Pancreas (tissue), 10 donors: ENCODE data around the gene PAPSS1. TPM values are rescaled to one million over a fixed set of nuclear protein-coding genes. Genes with fewer than 3 reads are reported as not detected.

ENCODE experiments used
- ATAC-seq, 4 donors: fragments of 200-7000 bp; cut with Tn5 transposase; one replicate each; pipeline versions ENCODE4 v1.8.0 to v1.9.1; 2020; ENCODE audit warnings: mild to moderate bottlenecking in 4 of 4, moderate library complexity in 4 of 4
- DNase-seq, 6 donors: peaks; one replicate each; pipeline ENCODE4 v3.0.0-alpha.2; 2020
- FAIRE-seq: peaks from 2 replicates; lab custom pipeline; 2012; peaks lifted over from hg19 to GRCh38; lab: Jason Lieb, UNC
- H3K27ac ChIP-seq, 4 donors: fragments of 200-600 bp; sonication (generic); 1 replicate in 3 of 4; 2 replicates in 1 of 4; pipeline versions ENCODE4 v1.5.0 to v1.8.0; 2020
- H3K27me3 ChIP-seq, 4 donors: fragments of 200-600 bp; one replicate each; pipeline ENCODE4 v1.8.0; 2021
- H3K36me3 ChIP-seq, 3 donors: fragments of 200-600 bp; sonication (generic) in 1 of 3; one replicate each; pipeline versions ENCODE4 v1.5.0 to v1.8.0; 2020 to 2021
- H3K4me1 ChIP-seq, 3 donors: fragments of 200-600 bp; one replicate each; pipeline ENCODE4 v1.8.0; 2021
- H3K4me3 ChIP-seq, 4 donors: fragments of 200-600 bp; sonication (generic) in 2 of 4; one replicate each; pipeline versions ENCODE4 v1.5.0 to v1.8.0; 2020 to 2021
- H3K9me3 ChIP-seq, 4 donors: fragments of 200-600 bp; one replicate each; pipeline ENCODE4 v1.8.0; 2021
- CTCF ChIP-seq, 4 donors: fragments of 200-600 bp; sonication (generic) in 3 of 4; IDR thresholded peaks; one replicate each; pipeline versions ENCODE4 v1.5.0 to v1.8.0; 2021; ENCODE audit warnings: antibody characterized with exemption in 4 of 4
- WGBS, 2 donors: extraction: QIAGEN DNeasy Blood & Tissue Kit; methylation state at CpG; one replicate each; pipeline ENCODE4 v1.1.7; 2013; 5-methylcytosine and 5-hydroxymethylcytosine counted together
- intact Hi-C, 3 donors: fragments of 100-400 bp; cut with DNase I; formaldehyde crosslinking; loops; one replicate each; pipeline versions ENCODE4 v1.11.1 to v1.14.2; 2022
- polyA plus RNA-seq, 2 donors: library from polyadenylated mRNA; stranded (reverse); fragments of 200-250 nt; gene quantifications; one replicate each; pipeline ENCODE4 v1.2.3, GENCODE V29; 2013
- total RNA-seq, 6 donors: library from RNA; stranded (reverse); fragmentation: NEBNext Ultra II Directional in 4 of 6; extraction: Animal tissue kit (Norgen Biotek cat#: 25700) in 4 of 6; gene quantifications; one replicate each; pipeline versions ENCODE4 v1.2.1 to v1.2.4, GENCODE V29; 2021 to 2023
- donor health status: healthy with polysubstance abuse.
- donor health status: DM: no; HTN: no; CAD: no; lungs with moderate emphysema.
- donor health status: DM: no; HTN: no; CAD: no.
- donor health status: control.
- donor health status: control.
- donor health status: Bipolar disorder and iron deficiency.
- donor health status: DM: yes; HTN: yes; CAD: no.
- donor health status: DM: no; HTN: no; CAD: no.
- donor health status: DM: no; HTN: no; CAD: no.
- donor health status: DM: yes; HTN: yes; CAD: no.

Gene PAPSS1
- total and polyA plus RNA-seq, 8 donors = 19.1 to 45.1 (median 25.8) TPM

GRCh38 chr4:107619066-107619465 is 101.0 kb downstream of the PAPSS1 start:
- Histone ChIP-seq H3K27ac (no peak overlapping the region), H3K36me3 (no peaks in the 10 kb centered on the region), H3K27me3 (no peaks in the 10 kb centered on the region), H3K9me3 (no peaks in the 10 kb centered on the region), H3K4me3 (no peak overlapping the region), H3K4me1 (peaks cover 0 to 4% (median 0%) of the 10 kb centered on the region in 3 donors)
- FAIRE-seq = no peak
- DNase-seq = no peak
- 80 to 81% methylated on average over 2 of the region's 2 CpGs for WGBS, 2 donors
- TF ChIP-seq CTCF (IDR thresholded peaks at IDR 0.05) = no peak
- ATAC-seq = peak in 1 of 4 donors; percentile 35
- intact Hi-C loops = no loop called here

- no peak for TF ChIP-seq CTCF (IDR thresholded peaks at IDR 0.05)
- ATAC-seq (no peak), FAIRE-seq (no peak)
Observed at GRCh38 chr4:107618656-107619055, 101.4 kb downstream of the PAPSS1 start.

GRCh38 chr4:107616838-107617389 is 103.1 kb downstream of the PAPSS1 start:
- H3K4me1 ChIP-seq = peaks cover 0 to 4% (median 0%) of the 10 kb centered on the region in 3 donors
- TF ChIP-seq CTCF (IDR thresholded peaks at IDR 0.05) = no peak
- no peak overlapping the region for H3K4me3 ChIP-seq
- no peak overlapping the region for H3K27ac ChIP-seq
- FAIRE-seq = no peak
- ATAC-seq = peak in 1 of 4 donors; percentile 32
- no peaks in the 10 kb centered on the region for H3K27me3 ChIP-seq
- WGBS, 2 donors = 90 to 95% methylated on average over 3 of the region's 3 CpGs
- intact Hi-C loops = no loop called here
- H3K36me3 ChIP-seq = peaks cover 0 to 4% (median 0%) of the 10 kb centered on the region in 3 donors
- DNase-seq = no peak
- no peaks in the 10 kb centered on the region for H3K9me3 ChIP-seq

More at GRCh38 chr4:107618656-107619055, 101.4 kb downstream of the PAPSS1 start:
- Histone ChIP-seq H3K9me3 (no peaks in the 10 kb centered on the region), H3K4me1 (peaks cover 0 to 4% (median 0%) of the 10 kb centered on the region in 3 donors), H3K36me3 (peaks cover 0 to under 1% (median 0%) of the 10 kb centered on the region in 3 donors), H3K4me3 (no peak overlapping the region), H3K27me3 (no peaks in the 10 kb centered on the region), H3K27ac (no peak overlapping the region)
- intact Hi-C loops = no loop called here
- no peak for DNase-seq

- WGBS, 2 donors = 93 to 97% methylated on average over 1 of the region's 1 CpG
- no peak for ATAC-seq
- no peak overlapping the region for H3K4me3 ChIP-seq
- TF ChIP-seq CTCF (IDR thresholded peaks at IDR 0.05) = no peak
- H3K4me1 ChIP-seq = peaks cover 0 to 4% (median 0%) of the 10 kb centered on the region in 3 donors
- no peak for FAIRE-seq
- H3K27me3 ChIP-seq = no peaks in the 10 kb centered on the region
- peaks cover 0 to 4% (median 0%) of the 10 kb centered on the region in 3 donors for H3K36me3 ChIP-seq
- H3K9me3 ChIP-seq = no peaks in the 10 kb centered on the region
- no peak overlapping the region for H3K27ac ChIP-seq
- no peak for DNase-seq
- intact Hi-C loops = no loop called here
Observed at GRCh38 chr4:107615809-107616208, 104.2 kb downstream of the PAPSS1 start.

GRCh38 chr4:107603430-107603829 is 116.6 kb downstream of the PAPSS1 start:
- 90 to 91% methylated on average over 4 of the region's 4 CpGs for WGBS, 2 donors
- FAIRE-seq (no peak), ATAC-seq (no peak), DNase-seq (no peak)
- intact Hi-C loops = no loop called here
- no peak overlapping the region for H3K27ac ChIP-seq
- H3K9me3 ChIP-seq = no peaks in the 10 kb centered on the region
- peaks cover 0 to 5% (median 0%) of the 10 kb centered on the region in 3 donors for H3K4me1 ChIP-seq
- TF ChIP-seq CTCF (IDR thresholded peaks at IDR 0.05) = no peak
- no peaks in the 10 kb centered on the region for H3K27me3 ChIP-seq
- H3K36me3 ChIP-seq = no peaks in the 10 kb centered on the region
- H3K4me3 ChIP-seq = no peak overlapping the region
